ENCODE data around the gene CAB39.

Gene CAB39

GRCh38 chr2:230757476-230757875 is 44.8 kb downstream of the CAB39 start:
- no peak for DNase-seq (ENCODE audit: low read depth)

- no peak for DNase-seq (ENCODE audit: low read depth)
These were observed 46.2 kb downstream of the CAB39 start for GRCh38 chr2:230758566-230759480.

- DNase-seq (ENCODE audit: low read depth), result no peak
These were observed 47.0 kb downstream of the CAB39 start for GRCh38 chr2:230759481-230760167.

- DNase-seq (ENCODE audit: low read depth), result no peak
These were observed 49.1 kb downstream of the CAB39 start for GRCh38 chr2:230761704-230762103.

- DNase-seq (ENCODE audit: low read depth), result peak; percentile 17
These were observed 49.8 kb downstream of the CAB39 start for GRCh38 chr2:230762317-230762896.

GRCh38 chr2:230764346-230764745 is 51.7 kb downstream of the CAB39 start:
- DNase-seq (ENCODE audit: low read depth), result no peak

- no peak for DNase-seq (ENCODE audit: low read depth)
These were observed 53.1 kb downstream of the CAB39 start for GRCh38 chr2:230765611-230766300.

- DNase-seq (ENCODE audit: low read depth), result no peak
These were observed 55.3 kb downstream of the CAB39 start for GRCh38 chr2:230767862-230768388.

GRCh38 chr2:230770804-230771203 is 58.2 kb downstream of the CAB39 start:
- no peak for DNase-seq (ENCODE audit: low read depth)

GRCh38 chr2:230772156-230772555 is 59.5 kb downstream of the CAB39 start:
- no peak for DNase-seq (ENCODE audit: low read depth)

- DNase-seq (ENCODE audit: low read depth), result no peak
These were observed 60.6 kb downstream of the CAB39 start for GRCh38 chr2:230773039-230773773.

GRCh38 chr2:230774348-230774951 is 61.8 kb downstream of the CAB39 start:
- DNase-seq (ENCODE audit: low read depth), result no peak

GRCh38 chr2:230775737-230776136 is 63.1 kb downstream of the CAB39 start:
- DNase-seq (ENCODE audit: low read depth), result no peak

- no peak for DNase-seq (ENCODE audit: low read depth)
These were observed 65.1 kb downstream of the CAB39 start for GRCh38 chr2:230777721-230778120.

GRCh38 chr2:230778350-230779063 is 65.9 kb downstream of the CAB39 start:
- DNase-seq (ENCODE audit: low read depth), result no peak

GRCh38 chr2:230779126-230779525 is 66.5 kb downstream of the CAB39 start:
- no peak for DNase-seq (ENCODE audit: low read depth)

GRCh38 chr2:230779607-230780006 is 67.0 kb downstream of the CAB39 start:
- DNase-seq (ENCODE audit: low read depth), result no peak

GRCh38 chr2:230781130-230781797 is 68.6 kb downstream of the CAB39 start:
- no peak for DNase-seq (ENCODE audit: low read depth)

GRCh38 chr2:230783101-230783500 is 70.5 kb downstream of the CAB39 start:
- no peak for DNase-seq (ENCODE audit: low read depth)

GRCh38 chr2:230784795-230785194 is 72.2 kb downstream of the CAB39 start:
- no peak for DNase-seq (ENCODE audit: low read depth)
